Kidney (tissue), 14 donors: Measurements from ENCODE around the gene TRIO. TPM values are rescaled to one million over a fixed set of nuclear protein-coding genes. Genes with fewer than 3 reads are reported as not detected.

ENCODE experiments used
- DNase-seq, 5 donors: peaks; one replicate each; pipeline ENCODE4 v3.0.0-alpha.2; 2013 to 2020
- FAIRE-seq: peaks from 2 replicates; lab custom pipeline; 2012; peaks lifted over from hg19 to GRCh38; lab: Jason Lieb, UNC
- H3K27ac ChIP-seq, 2 donors: one replicate each; pipeline ENCODE4 v1.7.0; 2013; ENCODE audit warnings: low read depth in 2 of 2, low read length in 2 of 2, inconsistent platforms in 1 of 2
- H3K27me3 ChIP-seq: one replicate; pipeline ENCODE4 v1.7.1; 2013; ENCODE audit warnings: low read length, inconsistent platforms; ENCODE audit not compliant: control insufficient read depth, insufficient read depth
- H3K36me3 ChIP-seq, 3 donors: one replicate each; pipeline versions ENCODE4 v1.7.0 to v1.7.1; 2013; ENCODE audit warnings: low read length in 3 of 3, control low read depth in 1 of 3, inconsistent platforms in 1 of 3; ENCODE audit not compliant: insufficient read depth in 3 of 3, control insufficient read depth in 2 of 3
- H3K4me1 ChIP-seq, 3 donors: one replicate each; pipeline versions ENCODE4 v1.7.0 to v1.7.1; 2013; ENCODE audit warnings: low read length in 3 of 3, inconsistent platforms in 1 of 3, low read depth in 1 of 3; ENCODE audit not compliant: control insufficient read depth in 2 of 3, insufficient read depth in 2 of 3
- H3K4me3 ChIP-seq, 3 donors: one replicate each; pipeline versions ENCODE4 v1.7.0 to v1.8.1; 2013; ENCODE audit warnings: low read length in 3 of 3, control low read depth in 1 of 3, inconsistent platforms in 1 of 3
- H3K9ac ChIP-seq, 3 donors: one replicate each; pipeline versions ENCODE4 v1.7.0 to v1.7.1; 2013; ENCODE audit warnings: low read length in 3 of 3, control low read depth in 1 of 3, inconsistent platforms in 1 of 3
- H3K9me3 ChIP-seq, 3 donors: one replicate each; pipeline versions ENCODE4 v1.7.0 to v1.7.1; 2013; ENCODE audit warnings: low read length in 3 of 3, control low read depth in 1 of 3, inconsistent platforms in 1 of 3; ENCODE audit not compliant: control insufficient read depth in 2 of 3, insufficient read depth in 1 of 3
- intact Hi-C: fragments of 100-400 bp; cut with DNase I; formaldehyde crosslinking; loops from one replicate; pipeline ENCODE4 v1.11.1; 2022
- polyA plus RNA-seq: library from polyadenylated mRNA; stranded (reverse); fragments of 350-450 nt; fragmentation: Illumina TruSeq; extraction: RNeasy Lipid Tissue Mini Kit (QIAGEN cat#74804); gene quantifications from one replicate; pipeline ENCODE4 v1.2.3, GENCODE V29; 2014; ENCODE audit warnings: low read depth, low replicate concordance; ENCODE audit not compliant: insufficient read depth
- total RNA-seq: library from RNA; stranded (reverse); fragmentation: NEBNext Ultra II Directional; extraction: Animal tissue kit (Norgen Biotek cat#: 25700); gene quantifications from one replicate; pipeline ENCODE4 v1.2.1, GENCODE V29; 2021
- TF ChIP-seq, protein P1 (sequence below): IDR thresholded peaks from 3 replicates; pipeline ENCODE4 v1.5.1; 2012; ENCODE audit warnings: mild to moderate bottlenecking, moderate library complexity, borderline replicate concordance; ENCODE audit not compliant: insufficient read depth; ENCODE audit errors: extremely low read depth
- donor health status: control.
- donor health status: control.
- donor health status: control.
- donor health status: control.
- donor health status: control.
- donor health status: DM: yes; HTN: yes; CAD: no.
- donor health status: Normal renal cell carcinoma (clear cell type).

Gene TRIO
- total and polyA plus RNA-seq, 2 donors from 2014 or later: 9.5 to 149 TPM

DNA sequence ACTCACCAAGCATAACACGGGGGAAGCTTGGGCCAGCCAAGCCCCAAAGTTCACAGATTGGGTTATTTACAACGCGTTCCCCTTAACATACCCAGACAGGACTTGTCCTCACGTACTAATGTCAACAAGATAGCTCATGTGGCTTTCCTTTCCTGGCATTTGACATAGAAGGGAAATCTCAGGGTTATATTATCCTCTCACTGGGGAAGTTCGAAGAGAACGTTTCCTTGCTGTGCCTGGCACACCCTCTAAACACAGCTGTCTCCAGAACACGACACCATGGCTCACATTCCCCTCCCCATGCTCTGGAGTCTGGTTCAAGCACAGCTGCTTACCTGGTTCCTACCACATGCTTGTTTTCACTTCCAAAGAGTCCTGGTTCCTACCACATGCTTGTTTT, 391.6 kb downstream of the TRIO start:
- FAIRE-seq (no peak), DNase-seq (peak in 3 of 5 donors; percentile 36 to 66 (median 51))
- Histone ChIP-seq H3K27ac (no peak overlapping the region), H3K4me1 (peaks cover 0 to 6% (median 0%) of the 10 kb centered on the region in 3 donors), H3K9ac (no peak overlapping the region), H3K4me3 (no peak overlapping the region), H3K9me3 (no peaks in the 10 kb centered on the region), H3K27me3 (no peaks in the 10 kb centered on the region), H3K36me3 (no peaks in the 10 kb centered on the region)
- TF ChIP-seq, protein P1, sequence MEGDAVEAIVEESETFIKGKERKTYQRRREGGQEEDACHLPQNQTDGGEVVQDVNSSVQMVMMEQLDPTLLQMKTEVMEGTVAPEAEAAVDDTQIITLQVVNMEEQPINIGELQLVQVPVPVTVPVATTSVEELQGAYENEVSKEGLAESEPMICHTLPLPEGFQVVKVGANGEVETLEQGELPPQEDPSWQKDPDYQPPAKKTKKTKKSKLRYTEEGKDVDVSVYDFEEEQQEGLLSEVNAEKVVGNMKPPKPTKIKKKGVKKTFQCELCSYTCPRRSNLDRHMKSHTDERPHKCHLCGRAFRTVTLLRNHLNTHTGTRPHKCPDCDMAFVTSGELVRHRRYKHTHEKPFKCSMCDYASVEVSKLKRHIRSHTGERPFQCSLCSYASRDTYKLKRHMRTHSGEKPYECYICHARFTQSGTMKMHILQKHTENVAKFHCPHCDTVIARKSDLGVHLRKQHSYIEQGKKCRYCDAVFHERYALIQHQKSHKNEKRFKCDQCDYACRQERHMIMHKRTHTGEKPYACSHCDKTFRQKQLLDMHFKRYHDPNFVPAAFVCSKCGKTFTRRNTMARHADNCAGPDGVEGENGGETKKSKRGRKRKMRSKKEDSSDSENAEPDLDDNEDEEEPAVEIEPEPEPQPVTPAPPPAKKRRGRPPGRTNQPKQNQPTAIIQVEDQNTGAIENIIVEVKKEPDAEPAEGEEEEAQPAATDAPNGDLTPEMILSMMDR: no peak
- intact Hi-C loops: no loop called here

DNA sequence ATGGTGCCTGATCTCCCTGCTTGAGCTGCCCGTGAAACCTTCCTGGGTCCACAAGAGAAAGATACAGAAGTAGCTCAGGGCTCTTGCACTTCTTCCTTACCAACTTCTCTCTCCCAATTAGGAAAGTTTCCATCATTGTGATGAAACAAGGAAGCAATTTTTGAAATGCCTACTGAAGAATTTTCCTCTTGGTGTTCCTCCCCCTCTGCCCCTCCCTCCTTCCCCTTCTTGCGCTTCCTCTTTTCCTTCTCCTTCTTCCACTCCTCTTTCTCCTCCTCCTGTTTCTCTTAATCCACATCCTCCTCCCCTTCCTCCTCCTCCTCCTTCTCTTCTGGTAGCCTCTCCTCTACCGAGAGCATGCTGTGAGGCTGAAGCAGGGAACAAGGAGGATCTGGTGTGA, 402.2 kb downstream of the TRIO start:
- DNase-seq (no peak), FAIRE-seq (no peak)
- no peak overlapping the region for H3K9ac ChIP-seq
- intact Hi-C loops: no loop called here
- no peaks in the 10 kb centered on the region for H3K4me1 ChIP-seq
- H3K4me3 ChIP-seq: no peak overlapping the region
- peaks cover 0 to 6% (median 0%) of the 10 kb centered on the region in 3 donors for H3K9me3 ChIP-seq
- H3K27ac ChIP-seq: no peak overlapping the region
- no peaks in the 10 kb centered on the region for H3K27me3 ChIP-seq
- no peaks in the 10 kb centered on the region for H3K36me3 ChIP-seq
- TF ChIP-seq, protein P1: no peak

DNA sequence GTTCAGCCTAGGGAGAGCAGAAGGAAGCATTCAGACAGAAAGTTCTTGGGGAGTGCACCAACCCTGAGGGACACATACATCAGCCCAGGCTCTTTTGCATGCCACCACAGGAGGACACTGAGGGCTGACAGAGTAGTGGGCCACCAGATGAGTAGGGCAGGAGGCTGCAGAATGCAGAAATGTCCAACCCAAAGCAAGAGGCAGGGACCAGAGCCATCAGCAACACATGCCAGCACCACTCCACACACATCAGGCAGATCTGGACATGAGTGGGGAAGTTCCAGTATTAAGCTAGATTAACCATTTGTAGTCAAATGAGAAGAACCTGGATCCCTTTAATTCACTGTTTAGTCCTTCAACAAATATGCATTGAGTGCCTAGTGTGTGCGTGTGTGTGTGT, 402.7 kb downstream of the TRIO start:
- Histone ChIP-seq H3K36me3 (no peaks in the 10 kb centered on the region), H3K9ac (no peak overlapping the region), H3K4me3 (no peak overlapping the region), H3K27me3 (no peaks in the 10 kb centered on the region), H3K4me1 (no peaks in the 10 kb centered on the region), H3K27ac (no peak overlapping the region), H3K9me3 (peaks cover 0 to 6% (median 0%) of the 10 kb centered on the region in 3 donors)
- FAIRE-seq (no peak), DNase-seq (no peak)
- TF ChIP-seq, protein P1: no peak
- intact Hi-C loops: no loop called here

DNA sequence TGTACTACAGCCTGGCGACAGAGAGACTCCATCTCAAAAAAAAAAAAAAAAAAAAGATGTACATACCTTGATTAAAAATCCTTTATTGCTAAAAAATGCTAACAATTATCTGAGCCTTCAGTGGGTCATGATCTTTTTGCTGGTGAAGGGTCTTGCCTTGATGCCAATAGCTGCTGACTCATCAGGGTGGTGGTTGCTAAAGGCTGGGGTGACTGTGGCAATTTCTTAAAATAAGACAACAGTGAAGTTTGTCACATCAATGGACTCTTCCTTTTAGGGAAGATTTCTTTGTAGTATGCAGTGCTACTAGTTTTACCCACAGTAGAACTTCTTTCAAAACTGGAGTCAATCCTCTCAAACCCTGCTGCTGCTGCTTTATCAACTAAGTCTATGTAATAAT, 404.5 kb downstream of the TRIO start:
- intact Hi-C loops: no loop called here
- FAIRE-seq (no peak), DNase-seq (no peak)
- TF ChIP-seq, protein P1: no peak
- H3K36me3 ChIP-seq: no peaks in the 10 kb centered on the region
- H3K4me1 ChIP-seq: no peaks in the 10 kb centered on the region
- H3K9ac ChIP-seq: no peak overlapping the region
- peaks cover 0 to 6% (median 0%) of the 10 kb centered on the region in 3 donors for H3K9me3 ChIP-seq
- H3K4me3 ChIP-seq: no peak overlapping the region
- no peak overlapping the region for H3K27ac ChIP-seq
- H3K27me3 ChIP-seq: no peaks in the 10 kb centered on the region
